IPS DF 4.7 (cell line): ENCODE results near the gene ATP5F1D.

Experiments used
- DNase-seq: peaks from one replicate; pipeline ENCODE4 v3.0.0-alpha.2; 2013; ENCODE audit warnings: low spot score; ENCODE audit errors: extremely low read depth

ATP5F1D gene

DNA sequence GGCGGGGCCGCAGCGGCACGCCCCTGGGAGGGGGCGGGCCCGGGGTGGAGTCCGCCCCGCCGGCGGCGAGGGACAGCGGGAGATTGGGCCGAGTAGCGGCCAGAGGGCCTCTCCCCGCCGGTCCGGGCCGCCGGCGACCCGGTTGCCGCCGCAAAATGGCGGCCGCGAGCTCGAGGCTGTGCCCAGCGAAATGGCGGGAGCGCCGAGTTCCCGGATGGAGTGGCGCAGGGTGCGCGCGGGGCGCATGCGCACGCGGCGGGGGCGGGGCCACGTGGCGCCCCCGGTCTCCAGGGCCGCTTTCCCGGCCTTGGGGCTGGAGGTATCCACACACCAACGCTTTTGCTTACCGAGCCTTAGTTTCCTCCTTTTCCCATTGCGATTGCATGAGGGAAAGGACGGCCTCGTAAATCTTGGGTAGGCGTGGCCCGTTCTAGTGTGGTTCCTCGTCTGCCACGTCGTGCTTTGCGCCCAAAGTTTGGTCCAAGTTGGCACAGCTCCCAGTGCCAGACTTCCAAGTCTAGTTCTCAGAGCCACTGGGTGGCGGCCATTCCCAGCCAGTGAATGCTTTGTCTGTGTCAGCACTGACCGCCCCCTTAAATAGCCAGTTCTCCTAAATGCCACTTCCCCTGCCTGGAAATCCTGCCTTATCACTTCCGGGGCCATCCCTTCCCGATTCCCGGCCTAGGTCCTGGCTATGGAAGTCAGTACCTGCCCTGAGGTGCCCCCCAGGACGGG is 28.1 kb downstream of the ATP5F1D start:
- DNase-seq: no peak

DNA sequence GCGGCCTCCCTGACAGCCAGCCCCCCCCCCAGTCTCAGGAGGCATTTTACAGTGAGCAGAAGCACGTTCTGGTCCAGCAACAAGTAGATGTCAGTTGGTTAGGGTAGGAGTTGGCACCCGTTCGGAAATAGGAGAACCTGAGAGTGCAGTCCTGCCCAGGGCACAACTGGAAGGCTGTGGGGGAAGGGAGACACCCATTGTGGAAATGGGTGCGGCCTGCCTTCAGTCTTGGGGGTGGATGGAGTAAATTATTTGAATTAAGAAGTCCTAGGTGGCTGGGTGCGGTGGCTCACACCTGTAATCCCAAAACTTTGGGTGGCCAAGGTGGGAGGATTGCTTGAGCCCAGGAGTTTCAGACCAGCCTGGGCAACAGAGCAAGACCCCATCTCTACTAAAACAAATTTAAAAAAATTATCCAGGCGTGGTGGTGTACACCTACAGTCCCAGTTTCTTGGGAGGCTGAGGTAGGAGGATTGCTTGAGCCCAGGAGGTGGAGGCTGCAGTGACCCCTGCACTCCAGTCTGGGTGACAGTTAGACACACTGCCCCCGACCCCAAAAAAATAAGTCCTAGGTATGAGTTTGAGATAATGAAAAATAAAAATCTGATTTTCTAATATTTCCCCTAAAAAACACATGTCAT is 28.8 kb downstream of the ATP5F1D start:
- no peak for DNase-seq

DNA sequence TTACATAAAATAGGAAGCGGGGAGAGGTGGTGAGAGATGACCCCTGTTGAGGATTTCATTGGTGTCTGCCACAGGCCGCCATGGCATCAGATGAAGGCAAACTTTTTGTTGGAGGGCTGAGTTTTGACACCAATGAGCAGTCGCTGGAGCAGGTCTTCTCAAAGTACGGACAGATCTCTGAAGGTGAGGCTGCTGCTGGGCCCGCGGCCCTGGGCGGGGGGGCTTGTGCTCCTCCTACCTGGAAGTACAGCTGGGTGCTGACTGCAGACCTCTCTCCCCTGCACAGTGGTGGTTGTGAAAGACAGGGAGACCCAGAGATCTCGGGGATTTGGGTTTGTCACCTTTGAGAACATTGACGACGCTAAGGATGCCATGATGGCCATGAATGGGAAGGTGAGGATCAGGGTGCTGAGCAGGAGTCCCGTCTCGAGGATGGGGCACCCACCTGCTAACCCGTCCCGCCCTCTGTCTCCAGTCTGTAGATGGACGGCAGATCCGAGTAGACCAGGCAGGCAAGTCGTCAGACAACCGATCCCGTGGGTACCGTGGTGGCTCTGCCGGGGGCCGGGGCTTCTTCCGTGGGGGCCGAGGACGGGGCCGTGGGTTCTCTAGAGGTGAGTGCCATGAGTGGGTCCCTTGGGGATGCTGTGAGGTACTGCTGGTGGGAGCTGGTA is 29.4 kb downstream of the ATP5F1D start:
- DNase-seq: no peak

DNA sequence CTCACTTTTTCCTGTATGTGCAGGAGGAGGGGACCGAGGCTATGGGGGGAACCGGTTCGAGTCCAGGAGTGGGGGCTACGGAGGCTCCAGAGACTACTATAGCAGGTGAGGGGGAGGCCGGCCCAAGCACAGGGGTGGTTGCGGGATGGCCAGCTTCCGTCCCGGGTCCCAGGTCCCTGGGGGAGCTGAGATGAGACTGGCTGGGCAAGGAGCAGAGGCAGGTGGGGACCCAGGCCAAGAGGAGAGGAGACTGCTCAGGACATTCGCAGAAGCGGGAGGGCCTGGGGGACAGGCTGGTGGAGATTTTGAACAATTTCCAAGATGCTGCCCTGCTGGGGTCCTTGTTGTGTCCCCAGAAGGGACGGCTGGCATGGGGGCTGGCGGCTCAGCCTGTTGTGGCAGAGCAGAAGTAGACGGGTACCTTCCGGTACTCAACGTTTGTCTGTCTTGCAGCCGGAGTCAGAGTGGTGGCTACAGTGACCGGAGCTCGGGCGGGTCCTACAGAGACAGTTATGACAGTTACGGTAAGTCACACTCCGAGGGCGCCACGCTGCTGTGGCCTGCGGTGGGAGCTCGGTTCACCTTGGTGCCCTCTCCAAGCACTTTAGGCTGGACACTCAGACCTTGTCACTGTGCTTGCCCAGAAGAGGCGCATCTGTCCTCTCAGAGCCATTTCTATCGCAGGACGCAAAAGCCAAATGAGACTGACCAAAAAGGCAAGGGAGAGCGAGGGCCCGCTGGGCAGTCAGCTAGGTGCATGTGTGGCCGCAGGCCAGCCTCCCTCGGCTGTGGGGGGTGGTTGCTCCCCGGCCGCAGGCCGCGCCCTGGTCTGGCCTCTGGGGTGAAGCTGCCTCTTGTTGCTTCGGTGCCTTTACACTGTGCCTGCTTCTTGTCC is 30.2 kb downstream of the ATP5F1D start:
- no peak for DNase-seq

DNA sequence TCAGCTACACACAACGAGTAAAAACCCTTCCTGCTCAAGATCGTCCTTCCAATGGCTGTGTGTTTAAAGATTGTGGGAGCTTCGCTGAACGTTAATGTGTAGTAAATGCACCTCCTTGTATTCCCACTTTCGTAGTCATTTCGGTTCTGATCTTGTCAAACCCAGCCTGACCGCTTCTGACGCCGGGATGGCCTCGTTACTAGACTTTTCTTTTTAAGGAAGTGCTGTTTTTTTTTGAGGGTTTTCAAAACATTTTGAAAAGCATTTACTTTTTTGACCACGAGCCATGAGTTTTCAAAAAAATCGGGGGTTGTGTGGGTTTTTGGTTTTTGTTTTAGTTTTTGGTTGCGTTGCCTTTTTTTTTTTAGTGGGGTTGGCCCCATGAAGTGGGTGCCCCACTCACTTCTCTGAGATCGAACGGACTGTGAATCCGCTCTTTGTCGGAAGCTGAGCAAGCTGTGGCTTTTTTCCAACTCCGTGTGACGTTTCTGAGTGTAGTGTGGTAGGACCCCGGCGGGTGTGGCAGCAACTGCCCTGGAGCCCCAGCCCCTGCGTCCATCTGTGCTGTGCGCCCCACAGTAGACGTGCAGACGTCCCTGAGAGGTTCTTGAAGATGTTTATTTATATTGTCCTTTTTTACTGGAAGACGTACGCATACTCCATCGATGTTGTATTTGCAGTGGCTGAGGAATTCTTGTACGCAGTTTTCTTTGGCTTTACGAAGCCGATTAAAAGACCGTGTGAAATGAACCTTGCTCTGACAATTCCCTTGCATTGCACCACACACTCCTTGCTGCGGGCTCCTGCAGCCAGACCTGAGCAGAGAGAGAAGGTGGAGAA is 31.1 kb downstream of the ATP5F1D start:
- DNase-seq: no peak

DNA sequence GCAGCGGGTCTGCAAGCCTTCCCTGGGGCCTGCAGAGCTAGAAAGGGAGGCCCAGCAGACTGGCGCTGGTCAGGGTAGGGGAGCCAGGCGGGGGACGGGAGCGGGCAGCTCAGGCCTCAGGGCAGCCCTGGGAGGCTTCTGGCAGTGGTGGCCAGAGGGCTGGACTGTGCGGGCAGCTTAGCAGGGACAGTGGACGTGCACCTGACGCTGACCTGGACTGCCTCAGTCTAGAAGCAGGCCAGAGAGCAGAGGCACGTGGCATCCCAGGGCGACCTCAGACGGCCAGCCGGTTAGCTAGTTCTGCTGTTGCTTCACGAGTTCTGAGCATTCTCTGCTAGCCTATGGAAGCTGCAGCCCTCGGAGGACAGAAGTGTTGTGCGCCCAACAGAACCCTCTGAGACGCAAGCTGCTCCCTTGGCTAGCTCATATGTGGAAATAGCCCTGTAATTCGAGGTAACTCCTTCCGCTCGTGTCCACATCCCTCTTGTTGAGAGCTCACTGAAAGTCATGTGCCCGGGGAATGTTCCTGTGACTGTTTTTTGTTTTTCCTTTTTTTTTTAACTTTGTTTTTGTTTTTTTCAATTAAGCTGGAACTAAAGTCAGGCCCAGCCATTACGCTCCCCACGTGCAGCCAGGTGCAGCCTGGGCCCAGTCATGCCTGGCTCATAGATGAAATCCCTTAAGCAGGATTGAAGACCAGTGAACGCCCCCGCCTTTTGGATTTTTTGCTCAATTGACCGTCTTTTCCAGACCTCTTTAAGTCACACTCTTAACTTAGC is 31.9 kb downstream of the ATP5F1D start:
- DNase-seq: no peak

DNA sequence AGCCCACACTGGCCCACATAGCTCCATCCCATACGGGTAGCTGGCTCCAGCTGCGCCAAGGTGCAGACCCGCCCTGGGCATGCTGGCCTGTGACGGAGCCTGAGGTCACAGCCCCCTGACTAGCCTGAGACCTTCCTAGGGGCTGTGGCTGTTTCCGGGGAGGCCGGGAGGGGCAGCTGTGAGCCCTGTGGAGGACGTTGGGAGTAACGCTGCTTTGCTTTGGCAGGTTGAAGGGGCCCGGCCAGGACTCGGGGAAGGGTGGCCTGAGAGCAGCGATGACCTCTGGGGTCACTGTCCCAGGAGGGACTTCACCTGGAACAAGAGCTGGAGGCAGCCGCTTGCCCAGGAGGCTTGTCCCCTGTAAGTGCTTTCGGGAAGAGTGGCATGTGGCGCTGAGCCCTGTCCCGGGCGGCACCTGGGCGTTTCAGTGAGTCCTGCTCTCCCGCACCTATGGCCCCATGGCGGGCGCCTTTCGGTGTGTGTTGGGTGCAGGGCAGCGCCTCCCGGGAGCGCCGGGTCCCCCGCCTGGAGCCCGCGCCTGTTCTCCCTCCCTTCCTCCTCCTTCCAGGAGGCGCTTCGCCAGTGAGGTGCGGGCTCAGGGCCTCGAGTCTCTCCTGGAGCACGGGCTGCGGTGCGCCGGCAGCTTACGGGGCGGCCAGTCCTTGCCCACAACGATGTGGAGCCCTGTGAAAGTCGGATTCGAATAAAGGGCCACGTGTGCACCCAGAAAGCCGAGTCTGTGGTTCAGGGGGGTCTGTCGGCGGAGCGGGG is 32.7 kb downstream of the ATP5F1D start:
- DNase-seq: no peak

DNA sequence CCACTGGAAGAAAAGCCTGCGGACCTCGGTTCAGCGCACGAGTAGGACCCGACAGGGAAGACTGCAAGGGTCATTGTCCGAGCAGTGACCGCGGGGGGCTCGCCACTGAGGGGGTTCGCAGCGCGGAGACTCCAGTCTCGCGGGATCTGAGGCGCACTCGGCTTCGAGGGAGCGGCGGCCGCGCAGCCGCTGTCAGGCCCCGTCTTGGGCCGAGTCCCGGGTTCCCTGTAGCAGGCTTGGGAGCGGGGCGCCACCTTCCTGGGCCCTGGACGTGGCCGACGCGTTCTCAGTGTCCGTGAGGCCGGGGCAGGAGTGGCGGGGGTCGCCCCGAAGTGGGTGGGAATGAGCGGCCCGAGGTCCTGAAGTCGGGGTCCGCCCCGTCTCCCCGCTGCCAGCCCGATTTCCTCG is 33.3 kb downstream of the ATP5F1D start:
- no peak for DNase-seq

DNA sequence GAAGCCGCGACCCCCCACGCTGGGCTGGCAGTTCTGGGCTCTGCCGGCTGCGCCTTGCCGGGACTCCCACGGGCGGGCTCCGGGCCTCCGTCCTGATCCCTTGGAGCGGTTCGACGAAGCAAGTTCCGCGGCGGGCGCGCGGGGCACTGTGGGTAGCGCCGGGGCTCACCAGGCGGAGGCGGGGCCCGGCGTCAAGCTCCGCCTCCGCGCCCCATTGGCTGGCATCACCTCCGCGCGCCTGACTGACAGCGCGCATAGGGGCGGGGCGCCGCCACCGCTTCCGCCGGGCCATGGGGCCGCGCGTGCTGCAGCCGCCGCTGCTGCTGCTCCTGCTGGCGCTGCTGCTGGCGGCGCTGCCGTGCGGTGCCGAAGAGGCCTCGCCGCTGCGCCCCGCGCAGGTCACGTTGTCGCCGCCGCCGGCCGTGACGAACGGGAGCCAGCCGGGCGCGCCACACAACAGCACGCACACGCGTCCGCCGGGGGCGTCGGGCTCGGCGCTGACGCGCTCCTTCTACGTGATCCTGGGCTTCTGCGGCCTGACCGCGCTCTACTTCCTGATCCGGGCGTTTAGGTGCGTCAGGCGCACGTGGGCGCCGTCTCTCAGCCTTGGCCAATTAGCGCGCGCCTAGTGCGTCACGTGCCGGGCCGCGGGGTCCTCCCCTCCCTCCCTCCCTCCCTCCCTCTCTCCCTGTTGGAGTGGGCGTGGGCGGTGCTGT is 33.9 kb downstream of the ATP5F1D start, which contains the start of gene FAM174C:
FAM174C (plus strand) TSS at position 271 of the 716 bp plus-strand sequence; CDS start at position 291, 20 bp downstream.
- DNase-seq: no peak

DNA sequence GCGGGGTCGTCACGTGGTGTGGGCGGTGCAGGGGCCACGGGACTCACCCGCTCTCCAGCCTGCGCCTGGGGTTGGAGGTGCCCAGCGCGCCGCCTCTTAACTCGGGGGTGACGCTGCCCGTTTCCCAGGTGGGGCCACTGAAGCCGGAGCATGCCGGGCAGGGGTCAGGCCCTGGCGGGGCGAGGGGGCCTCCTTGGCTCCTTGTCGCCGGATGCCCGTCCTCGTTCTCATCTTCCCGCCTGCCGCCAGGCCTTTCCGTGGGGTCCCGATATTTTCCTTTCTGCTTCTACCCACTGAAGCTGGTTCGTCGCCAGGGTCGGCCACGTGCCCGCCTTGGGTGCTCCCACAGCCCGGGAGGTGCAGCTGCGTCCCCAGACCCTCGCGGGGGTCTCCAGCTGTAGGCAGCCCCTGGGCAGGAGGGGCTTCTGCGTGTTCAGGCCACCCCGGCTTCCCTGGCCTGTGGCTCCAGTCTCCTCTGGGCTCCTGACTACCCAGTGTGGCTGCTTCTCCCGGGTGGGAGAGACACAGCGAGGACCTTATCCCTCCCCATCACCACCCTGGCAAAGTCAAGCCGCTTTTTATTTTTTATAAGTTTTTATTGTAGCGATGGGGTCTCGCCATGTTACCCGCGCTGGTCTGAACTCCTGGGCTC is 34.6 kb downstream of the ATP5F1D start:
- DNase-seq: no peak

DNA sequence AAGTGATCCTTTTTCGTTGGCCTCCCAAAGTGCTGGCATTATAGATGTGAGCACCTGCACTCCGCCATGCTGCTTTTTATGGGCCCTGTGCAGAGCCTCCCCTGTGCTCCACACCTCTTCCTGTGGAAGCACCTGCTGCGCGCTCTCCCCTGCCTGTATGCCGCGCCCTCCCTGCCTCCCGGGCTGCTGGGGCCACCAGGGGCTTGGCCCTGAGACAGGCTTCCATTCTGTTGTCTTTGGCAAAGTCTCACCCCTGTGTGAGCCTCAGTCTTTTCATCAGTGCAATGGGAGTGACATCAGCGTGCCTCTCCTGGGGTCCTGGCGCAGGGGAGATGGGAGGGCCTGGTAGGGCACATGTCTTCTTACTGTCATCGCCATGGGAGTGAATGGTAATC is 35.1 kb downstream of the ATP5F1D start:
- no peak for DNase-seq

DNA sequence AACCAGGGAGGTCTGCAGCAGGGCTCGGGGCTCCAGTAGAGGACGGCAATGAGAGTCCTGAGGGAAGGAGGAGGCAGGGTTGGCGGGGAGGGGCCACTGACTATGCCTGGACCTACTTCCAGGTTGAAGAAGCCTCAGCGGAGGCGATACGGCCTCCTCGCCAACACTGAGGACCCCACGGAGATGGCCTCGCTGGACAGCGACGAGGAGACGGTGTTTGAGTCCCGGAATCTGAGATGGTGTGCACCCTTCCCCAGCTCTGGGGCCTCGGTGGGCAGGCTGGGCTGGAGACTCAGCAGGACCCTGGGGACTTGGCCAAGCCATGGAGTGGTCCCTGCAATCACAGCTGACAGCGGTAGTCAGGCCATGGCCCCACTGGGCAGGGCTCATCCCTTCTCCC is 35.5 kb downstream of the ATP5F1D start:
- no peak for DNase-seq

DNA sequence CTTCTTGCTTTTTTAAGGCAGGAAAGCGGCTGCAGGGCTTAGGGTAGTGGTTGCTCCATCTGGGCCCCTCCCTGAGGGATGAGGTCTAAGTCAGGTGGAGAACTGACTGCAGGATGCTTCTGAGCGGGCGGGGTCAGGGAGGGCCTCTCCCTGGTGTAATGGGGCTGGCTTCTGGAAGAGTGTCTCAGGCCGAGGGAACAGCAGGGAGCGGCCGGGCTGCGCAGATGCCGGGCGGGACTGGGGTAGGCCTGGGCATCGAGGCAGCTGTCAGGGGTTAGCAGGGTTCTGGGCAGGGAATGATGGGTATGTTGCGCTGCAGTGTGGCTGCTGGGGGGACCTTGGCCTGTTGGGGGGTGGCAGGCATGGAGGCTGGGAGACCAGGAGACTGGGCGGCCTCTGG is 36.5 kb downstream of the ATP5F1D start:
- DNase-seq: no peak

DNA sequence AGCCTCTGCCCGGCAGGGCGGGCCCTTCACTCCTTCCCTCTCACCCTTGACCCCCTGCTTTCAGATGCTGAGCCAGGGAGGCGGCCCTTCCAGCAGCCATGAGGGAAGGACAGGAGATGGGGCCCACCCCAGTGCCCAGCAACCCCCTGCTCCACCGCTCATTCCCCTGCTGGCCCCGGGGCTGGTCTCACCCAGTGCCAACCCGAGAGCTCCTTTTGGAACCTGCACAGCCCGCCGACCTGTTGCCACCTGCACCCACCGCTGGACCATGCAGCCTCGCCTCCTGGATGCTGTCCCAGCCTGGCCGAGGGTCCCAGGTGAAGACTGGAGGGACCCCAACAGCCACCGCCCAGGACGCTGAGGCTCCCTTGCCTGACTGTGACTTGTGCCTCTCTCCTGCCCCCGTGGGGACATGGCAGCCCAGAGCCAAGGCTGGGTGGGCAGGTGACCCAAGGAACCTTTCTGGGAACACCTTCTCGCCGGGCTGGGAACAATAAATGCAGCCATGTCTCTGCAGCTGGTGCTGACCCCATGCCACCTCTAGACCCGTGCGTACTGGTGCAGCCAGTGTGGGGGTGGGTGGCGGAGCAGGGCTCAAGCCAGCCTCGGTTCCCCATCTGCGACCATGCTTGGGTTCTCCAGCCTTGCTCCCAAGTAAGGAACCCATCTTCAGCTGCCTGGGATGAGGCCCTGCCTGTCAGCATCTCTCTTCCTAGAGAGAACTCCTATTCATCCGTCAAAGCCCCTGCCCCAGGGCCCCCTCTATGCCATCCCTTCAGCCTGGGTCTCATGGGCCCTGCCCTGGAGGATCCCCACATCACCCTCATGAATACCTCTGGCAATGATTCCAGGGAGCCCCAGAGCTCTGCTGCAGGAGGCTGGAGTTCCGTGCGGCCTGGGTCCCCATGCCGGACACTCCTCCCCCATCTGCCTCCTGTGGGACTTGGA is 37.4 kb downstream of the ATP5F1D start:
- no peak for DNase-seq

DNA sequence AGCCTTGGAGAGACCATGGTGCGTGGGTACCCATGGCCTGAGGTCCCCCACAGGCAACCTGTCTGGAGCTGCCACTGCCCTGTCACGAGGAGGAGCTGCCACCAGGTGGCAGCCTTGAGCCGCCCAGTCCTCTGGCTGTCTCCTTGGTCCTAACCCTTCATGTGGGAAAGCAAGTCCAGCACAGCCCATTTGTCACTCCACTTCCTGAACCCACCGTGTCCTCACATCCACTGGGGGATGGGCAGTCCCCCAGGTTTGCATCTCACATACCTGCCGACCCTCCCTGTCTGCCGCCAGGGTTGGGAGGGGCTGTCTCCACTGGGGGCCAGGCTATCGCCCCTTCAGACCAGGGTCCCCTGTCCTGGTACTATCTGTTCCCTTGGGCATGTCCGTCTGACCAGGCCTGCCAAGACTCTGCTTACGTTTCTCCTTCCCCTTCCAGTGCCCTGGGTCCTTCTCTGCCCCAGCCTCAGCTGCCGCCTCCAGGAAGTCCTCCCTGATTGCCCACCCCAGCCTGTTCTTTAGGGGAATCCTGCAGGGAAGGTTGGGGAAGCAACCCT is 38.3 kb downstream of the ATP5F1D start:
- DNase-seq: no peak
